Measurements from ENCODE around the gene TMEM238. TPM values are rescaled to one million over a fixed set of nuclear protein-coding genes. Genes with fewer than 3 reads are reported as not detected.
A peak's percentile ranks its signal among the peaks of the same experiment; 100 is the strongest.
"Not testable (repeated sequence)": the region's sequence is repeated elsewhere in the genome, so short reads cannot be mapped to it uniquely, and the experiment has no call there.

TMEM238 gene, protein sequence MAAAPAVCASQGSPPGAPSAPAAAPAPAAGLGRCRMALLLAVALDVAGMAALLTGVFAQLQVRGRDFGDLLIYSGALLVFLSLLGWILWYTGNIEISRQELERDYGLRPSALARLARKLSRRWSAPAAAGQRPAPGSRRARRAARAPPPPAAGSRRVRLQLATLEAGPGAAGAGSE
- 3.4 and 13.7 TPM in 2 replicates for total RNA-seq

DNA sequence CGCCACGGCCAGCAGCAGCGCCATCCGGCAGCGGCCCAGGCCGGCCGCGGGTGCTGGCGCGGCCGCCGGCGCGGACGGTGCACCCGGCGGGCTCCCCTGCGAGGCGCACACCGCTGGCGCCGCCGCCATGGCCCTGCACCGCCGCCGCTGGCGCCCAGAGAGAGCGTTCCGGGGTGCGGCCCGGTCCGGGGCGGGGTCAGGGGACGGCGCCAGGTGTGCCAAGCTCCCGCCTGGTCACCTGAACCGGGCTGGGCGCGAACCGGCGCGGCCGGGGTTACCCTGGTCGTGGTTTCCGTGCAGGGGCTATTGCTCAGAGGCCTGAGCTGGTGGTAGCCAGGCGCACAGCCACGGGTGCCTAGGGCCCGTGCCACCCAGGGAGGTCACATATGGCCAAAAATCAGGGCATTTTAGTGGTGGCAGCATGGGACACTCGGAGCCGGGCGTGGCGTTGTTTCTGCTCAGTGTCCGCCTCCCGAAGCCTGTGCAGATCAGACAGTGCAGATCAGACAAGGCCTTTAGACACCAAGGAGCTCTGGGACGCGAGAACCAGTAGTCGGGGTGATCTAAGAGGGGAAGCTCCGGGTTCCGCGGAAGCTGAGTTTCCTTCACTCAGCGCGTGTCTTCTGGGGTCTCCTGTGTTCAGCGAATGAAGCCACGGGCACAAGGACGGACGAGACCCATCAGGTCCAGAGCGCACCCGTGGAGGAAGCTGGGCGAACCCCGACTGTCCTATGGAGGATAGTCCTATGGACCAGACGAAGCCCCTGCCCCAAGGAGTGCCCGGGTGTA lies at the start of gene TMEM238:
Gene TMEM238, minus strand, starts transcription at position 162 of the 789 bp plus-strand sequence. Its CDS starts 33 bp downstream, at position 129.
- DNase-seq (ENCODE audit: low read depth) = no peak

DNA sequence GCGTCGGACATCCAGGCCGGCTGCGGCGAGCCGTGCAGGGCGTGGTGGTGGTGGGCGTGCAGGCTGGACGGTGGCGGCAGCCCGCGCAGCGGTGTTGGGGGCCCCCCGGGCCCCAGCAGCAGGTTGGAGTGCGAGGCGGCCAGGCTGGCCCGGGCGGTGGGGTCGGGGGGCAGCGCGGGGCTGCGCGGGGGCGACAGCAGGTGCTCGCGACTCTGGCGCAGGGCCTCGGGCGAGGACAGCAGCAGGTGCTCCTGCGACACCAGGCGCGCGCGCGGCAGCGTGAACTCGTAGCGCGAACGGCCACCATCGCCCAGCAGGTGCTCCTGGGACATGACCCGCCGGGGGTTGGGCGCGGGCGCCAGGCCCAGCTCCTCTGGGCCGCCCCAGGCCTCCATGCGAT lies 49.2 kb upstream of the TMEM238 start:
- no peak for DNase-seq (ENCODE audit: low read depth)

DNA sequence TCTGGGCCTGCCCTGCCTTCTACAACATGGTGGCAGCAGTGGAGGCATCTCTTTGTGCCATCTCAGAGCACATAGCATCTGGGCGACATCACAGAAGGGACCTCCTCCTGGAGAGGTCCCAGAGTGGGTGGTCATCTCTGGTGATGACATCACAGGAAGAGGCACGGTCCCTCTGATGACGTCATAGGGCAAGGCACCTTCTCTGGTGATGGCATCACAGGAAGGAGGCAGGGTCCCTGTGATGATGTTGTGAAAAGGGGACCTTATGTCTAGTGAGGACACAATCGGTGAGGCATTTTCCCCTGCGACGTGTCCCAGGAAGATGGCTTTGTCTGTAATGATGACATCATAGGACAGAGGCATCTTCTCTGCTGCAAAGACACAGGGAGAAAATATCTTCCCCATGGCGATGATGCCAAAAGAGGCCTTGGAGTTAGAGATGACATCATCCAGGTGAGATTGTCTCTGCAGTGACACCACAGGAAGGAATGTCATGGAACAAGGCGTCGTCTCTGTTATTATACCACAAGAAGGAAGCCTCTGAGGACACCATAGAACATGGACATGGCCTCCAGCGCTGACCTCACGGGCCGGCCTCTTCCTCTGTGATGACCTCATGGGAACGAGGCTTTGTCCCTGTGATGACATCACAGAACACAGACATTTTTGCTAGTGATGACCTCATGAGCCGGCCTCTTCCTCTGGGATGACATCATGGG lies 48.3 kb upstream of the TMEM238 start:
- no peak for DNase-seq (ENCODE audit: low read depth)

DNA sequence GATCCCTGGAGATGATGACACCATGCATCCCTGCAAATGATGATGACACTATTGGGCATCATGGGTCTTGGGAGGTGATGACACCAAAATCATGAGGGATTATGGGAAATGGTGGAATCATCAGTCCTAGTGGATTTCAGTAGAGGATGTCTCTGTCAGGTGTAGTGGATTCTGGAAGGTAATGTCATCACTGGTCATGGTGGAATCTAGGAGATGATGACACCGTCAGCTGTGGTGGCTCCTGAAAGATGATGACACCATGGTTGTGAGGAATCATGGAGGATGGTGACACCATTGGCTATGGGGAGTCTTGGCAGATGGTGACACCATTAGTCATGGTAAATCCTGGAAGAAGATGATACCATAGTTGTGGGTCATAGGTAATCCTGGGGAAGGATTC lies 47.1 kb upstream of the TMEM238 start:
- no peak for DNase-seq (ENCODE audit: low read depth)

DNA sequence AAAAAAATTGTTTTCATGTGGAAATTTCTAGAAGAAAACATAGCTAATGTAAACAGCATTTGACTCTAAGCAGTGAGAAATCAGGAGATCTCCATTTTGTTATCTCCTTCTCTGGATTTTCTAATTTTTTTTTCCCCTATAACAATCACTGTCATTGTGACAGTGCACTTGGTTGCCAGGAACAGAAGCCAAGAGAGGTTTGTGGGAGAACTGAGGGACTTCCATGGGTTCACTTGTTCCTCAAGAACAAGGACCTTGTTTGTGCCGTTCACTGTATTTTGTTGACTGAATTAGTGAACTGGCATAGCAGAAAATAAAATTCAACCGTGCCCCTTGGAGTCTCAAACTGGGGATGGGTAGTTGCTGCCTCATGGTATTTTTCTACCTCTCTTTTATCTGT lies 42.0 kb upstream of the TMEM238 start:
- DNase-seq (ENCODE audit: low read depth) = no peak

DNA sequence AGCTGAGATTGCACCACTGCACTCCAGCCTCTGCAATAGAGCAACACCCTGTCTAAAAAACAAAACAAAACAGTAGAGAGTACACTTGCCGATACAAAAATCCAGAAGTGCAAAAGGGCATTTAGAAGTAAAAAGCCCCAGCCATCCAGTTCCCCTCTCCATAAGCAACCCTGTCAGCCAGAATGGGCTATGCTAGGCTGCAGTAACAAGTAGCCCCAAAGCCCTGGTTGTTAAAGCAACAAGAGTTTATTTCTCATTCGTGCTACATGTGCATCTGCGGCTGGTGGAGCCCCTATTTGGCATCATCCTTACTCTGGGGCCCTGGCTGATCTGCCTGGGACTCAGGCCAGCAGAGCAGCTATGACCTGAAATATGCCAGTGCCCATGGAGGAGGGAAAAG lies 40.4 kb upstream of the TMEM238 start:
- no peak for DNase-seq (ENCODE audit: low read depth)

DNA sequence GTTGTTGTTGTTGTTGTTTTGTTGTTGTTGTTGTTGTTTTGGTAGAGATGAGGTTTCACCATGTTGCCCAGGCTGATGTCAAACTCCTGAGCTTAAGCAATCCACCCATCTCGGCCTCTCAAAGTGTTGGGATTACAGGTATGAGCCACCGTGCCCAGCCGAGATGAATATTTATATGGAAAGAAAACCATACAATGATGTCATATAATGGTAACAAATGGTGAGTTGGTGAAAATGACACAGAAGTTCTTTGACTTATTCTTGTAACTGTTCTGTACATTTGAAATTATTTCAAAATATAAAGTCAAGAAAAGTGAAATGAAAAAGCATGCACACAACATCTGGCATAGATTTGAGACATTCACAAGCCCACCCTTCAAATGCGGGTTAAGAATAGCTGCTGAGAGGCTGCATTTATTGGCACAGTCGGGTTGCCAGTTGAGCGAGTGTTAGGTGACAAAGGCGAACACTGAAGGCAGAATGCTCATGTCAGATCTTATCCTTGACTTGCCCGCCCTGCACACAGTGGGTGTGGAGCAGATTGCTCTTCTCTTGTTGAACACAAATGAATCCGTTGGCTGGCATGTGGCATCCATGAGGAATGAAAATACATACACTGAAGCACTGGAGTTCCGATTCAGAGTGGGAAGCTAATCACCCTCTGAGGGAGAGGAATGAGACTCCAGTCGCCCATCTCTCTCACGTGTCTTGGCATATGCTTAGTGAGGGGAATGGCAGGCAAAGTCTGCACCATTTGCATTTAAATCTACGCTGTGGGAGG lies 39.3 kb upstream of the TMEM238 start:
- DNase-seq (ENCODE audit: low read depth) = no peak

DNA sequence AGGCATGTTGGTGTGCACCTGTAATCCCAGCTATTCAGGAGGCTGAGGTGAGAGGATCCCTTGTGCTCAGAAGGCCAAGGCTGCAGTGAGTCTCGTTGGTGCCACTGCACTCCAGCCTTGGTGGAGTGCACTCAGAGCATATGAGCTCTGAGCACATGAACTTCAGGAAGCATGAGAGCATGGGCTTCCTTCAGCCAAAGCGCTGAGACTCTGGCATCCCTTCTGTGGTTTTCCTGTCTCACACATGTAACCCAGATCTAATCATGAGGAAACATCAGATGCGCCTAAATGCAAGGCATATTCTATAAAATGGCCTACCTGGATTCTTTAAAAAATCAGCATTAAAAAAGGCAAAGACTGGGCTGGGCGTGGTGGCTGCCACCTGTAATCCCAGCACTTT lies 37.2 kb upstream of the TMEM238 start:
- DNase-seq (ENCODE audit: low read depth) = not testable (repeated sequence)

DNA sequence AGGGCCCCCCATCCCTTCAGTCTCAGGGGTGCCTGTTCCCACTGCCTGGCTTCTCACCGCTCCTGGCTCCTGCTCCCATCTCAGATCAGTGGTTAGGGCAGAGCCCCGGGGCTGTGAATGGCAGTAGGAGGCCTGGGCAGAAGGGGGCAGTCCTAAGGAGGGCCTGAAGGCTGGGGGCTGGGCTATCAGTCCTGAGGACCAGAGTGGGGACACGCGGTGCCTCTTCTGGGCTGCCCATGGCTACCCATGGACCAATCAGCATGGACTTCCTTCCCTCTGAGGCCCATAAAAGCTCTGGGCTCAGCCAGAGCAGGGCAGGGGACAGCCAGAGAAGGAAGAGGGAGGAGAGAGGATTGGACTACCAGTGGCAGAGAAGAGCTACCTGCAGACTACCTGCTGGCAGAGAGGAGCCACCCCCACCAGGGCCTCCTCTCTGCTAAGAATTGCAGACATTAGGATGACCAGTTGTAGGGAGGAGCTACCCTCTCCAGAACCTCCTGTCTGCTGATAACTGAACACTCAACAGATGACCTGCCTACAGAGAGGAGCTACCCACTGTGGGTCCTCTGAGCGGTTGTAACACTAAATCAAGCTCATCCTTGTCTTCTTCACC lies 35.6 kb upstream of the TMEM238 start:
- DNase-seq (ENCODE audit: low read depth) = no peak

DNA sequence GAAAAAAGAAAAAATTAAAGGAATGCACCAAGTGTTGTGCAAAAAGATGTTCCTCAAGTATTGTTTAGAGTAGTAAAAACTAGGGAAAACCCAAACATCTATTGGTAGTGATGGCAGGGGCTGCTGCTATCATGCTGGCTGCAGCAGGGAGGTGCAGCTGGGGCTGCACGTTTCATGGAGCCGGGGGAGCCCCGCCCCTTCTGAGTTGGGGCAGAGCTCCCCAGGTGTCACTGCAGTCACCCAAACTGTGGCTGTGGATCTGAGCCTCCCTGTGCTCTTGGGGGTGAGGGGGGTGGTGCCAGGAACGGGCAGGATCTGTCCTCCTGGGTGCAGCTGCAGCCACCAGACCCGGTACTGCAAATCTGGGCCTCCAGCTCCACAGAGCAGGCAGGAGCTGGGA lies 35.0 kb upstream of the TMEM238 start:
- no peak for DNase-seq (ENCODE audit: low read depth)

DNA sequence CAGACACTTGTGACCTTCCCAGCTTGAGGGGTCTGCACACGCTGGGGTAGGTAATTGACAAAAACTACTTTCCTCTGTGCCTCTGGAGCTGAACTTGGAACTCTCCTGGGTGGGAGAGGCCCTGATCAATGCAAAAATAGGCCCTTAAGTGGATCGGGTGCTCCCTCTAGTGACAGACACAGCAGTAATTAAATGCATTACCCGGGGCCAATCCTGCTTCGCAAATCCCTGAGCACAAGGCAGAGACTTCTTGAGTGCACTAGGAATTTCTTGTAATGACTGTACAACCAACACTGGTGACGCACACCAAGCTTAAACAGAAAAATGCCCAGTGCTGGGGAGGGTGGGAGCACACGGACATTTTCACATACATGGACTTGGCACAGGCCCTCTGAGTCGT lies 34.1 kb upstream of the TMEM238 start:
- peak; percentile 74 for DNase-seq (ENCODE audit: low read depth)

DNA sequence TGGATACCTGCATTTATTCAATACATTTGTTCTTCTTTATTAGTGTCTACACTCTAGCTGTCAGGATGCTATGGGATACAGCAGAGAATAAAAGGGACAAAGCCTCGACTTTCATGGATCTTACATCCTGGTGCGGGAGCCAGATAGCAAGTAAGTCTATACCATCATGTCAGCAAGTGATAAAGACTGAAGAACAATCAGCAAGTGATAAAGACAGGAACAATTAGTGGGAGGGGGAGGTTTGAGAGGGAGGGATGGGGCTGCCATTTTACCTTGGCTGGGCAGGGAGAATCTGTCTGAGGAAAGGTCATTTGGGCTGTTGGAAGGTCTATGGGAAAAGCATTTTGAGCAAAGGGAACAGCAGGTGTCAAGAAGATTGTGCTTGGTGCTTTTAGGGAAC lies 26.1 kb upstream of the TMEM238 start:
- no peak for DNase-seq (ENCODE audit: low read depth)

DNA sequence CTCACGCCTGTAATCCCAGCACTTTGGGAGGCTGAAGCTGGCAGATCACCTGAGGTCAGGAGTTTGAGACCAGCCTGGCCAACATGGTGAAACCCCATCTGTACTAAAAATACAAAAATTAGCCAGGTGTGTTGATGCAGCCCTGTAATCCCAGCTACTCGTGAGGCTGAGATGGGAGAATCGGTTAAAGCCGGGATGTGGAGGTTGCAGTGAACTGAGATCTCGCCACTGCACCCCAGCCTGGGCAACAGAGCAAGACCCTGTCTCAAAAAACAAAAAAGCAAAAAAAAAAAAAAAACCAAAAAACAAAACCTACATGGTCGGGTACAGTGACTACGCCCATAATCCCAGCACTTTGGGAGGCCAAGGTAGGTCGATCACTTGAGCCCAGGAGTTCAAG lies 25.1 kb upstream of the TMEM238 start:
- not testable (repeated sequence) for DNase-seq (ENCODE audit: low read depth)

DNA sequence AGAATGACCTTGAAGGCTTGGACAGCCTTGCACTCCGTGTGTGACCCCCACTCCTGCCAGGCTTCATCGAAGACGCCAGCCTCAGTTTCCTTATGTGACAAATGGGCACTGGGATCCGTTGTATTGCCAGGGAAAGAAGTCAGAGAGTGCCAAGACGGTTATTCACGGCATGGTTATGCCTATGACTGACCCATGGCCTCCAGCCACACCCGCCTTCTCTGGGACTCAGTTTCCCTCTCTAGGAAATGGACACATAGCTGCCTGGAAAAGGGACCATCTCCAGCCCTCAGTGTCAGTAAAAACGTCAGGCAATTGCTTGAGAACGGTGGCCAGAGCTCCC lies 24.4 kb upstream of the TMEM238 start:
- no peak for DNase-seq (ENCODE audit: low read depth)

DNA sequence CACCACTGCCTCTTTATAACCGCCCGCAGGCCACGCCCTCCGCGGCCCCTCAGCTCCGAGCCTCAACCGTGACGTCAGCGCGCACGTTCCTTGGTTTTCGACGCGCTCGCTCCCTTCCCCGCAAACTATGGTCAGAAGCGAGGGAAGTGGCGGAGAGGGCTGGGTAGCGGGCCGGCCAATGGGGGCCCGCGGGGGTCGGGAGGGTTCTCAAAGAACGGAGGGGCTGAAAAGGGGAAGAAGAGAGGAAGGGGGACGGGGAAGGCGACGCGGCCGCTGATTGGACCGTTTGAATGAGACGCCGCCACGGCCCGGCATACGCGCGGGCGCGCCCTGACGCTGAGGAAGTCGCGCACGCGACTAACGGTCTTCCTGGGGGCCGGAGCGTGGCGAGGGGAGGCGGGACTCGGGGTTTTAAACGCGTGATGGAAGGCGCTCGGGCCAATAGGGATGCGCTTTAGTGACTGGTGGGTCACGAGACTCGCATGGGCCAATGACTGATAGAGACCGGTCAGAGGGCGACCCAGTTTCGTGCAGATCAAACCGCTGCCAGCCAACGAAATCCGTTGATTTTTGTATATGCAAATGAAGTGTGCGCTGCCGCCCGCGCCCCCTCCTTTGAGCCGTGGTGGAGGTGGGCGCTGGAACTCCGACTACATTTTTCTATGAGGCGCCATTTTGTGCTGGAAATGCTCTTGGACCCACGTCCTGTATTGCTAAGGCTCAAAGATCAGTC lies 23.9 kb upstream of the TMEM238 start:
- DNase-seq (ENCODE audit: low read depth) = peak; percentile 97

DNA sequence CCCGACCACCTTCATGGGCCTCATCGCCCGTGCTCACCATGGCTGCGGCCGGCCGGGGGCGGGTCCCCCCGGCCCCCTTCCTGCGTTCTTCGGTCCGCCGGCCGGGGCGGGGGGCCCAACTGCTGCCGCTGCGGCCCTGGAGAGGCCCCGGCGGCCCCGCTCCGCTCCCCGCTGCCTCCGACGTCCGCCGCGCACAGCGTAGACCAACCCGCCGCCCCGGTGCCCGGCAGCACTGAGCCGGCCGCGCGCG lies 23.4 kb upstream of the TMEM238 start, which contains the start of gene UBE2S:
Gene UBE2S, minus strand, starts transcription at position 239 of the 250 bp plus-strand sequence. Its CDS starts 199 bp downstream, at position 40.
- not testable (repeated sequence) for DNase-seq (ENCODE audit: low read depth)

DNA sequence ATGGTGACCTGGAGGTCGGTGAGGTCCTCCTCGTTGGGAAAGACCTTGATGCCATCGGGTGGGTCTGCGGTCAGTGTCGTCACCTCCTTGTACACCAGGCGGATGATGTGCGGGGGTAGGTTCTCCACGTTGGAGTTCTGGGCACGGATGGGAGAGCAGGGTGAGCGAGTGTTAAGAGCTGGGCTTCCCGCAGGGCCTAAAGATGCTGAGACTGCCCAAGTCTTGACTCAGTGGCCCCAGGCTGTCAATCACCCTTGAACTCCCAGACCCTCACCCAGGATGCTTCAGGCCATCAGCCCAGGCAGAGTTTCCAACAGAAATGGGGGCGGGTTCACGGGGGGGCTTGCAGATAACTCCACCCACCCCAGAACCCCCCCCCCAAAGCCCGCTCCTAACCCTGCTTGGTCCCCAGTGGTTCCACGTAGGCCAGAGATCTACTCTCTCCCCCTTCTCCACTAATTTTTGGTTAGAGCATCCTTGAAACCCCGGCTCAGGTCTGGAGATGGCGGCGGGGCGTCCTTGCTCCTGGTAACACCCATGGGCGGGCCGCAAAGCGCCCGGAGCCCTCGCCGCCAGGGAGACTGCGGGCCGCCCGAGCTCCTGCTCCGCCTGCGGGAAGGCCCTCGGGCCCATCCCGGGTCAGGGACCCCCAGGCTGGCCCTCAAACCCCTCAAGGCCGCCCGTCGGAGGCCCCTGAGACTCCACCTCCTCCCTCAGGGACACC lies 22.9 kb upstream of the TMEM238 start:
- no peak for DNase-seq (ENCODE audit: low read depth)

DNA sequence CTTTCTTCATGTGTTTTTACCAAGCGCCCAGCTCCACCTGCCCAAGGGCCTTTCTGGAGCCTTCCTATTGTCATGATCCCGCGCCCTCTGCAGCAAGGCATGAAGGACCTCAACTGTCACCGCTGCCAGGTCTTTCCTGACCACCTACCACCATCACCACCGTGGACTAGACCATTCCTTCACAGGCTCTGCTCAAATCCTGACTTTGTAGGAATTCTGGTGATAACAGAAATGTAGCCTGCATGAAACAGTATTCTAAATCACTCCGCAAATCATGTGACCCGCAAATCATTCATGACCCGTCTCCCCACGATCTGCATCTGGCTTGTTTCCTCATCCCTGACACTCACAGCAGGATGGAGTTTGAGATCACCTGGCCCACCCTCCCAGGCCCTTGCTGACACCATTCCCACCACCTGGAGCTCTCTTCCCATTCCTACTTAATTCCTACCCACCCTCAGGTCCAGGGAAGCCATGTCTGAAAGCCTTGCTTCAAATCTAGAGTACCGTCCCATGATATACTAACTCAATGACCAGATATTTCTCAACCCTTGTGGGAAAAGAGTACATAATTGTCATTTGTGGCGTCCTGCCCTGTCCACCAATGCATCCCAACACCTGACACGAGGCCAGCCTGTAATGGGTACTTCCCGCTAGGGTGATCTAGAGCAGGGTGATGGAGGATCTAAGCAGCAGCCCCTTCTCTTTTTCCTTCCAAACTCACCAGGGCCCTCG lies 22.2 kb upstream of the TMEM238 start:
- no peak for DNase-seq (ENCODE audit: low read depth)

DNA sequence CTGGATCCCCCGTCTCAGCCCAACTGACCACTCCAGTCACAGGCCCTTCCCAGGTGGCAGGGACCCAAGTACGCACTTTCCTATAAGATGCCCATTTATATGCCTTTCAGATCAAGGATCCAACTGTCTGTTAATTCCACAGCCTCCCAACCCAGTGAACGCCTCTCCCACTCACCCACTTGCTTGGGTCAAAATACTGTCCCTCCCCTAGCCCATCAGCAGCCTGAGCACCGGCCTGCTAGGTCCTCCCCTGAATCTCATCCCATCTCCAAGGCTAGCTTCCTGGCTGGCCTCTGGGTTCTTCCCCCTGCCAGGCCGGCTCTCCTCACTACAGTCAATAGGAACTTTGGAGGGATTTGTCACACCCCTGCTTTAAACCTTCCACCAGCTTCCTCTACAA lies 21.5 kb upstream of the TMEM238 start:
- no peak for DNase-seq (ENCODE audit: low read depth)

DNA sequence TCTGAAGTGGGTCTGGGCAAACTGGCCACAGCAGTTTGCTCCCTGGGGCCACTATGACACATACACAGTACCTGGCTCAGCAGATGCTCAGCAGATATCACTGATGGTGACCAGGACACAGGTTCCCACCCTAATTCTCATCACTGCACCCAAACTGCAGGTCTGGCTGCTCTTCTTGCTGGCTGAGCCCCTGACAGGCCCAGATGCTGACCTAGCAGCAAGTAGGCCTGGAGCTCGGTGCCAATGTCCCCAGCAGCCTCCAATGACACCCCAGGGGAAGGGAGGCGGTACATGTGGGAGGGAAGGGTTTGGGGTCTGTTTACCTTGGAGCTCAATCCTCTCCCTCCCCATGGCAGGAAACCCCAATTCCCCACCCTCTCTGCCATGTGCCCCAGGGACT lies 18.4 kb upstream of the TMEM238 start:
- DNase-seq (ENCODE audit: low read depth) = no peak

All from renal cortical epithelial cell (primary cell).